Measurements from ENCODE around the gene TBC1D10B.
A peak's percentile ranks its signal among the peaks of the same experiment; 100 is the strongest.
"Not testable (repeated sequence)": the region's sequence is repeated elsewhere in the genome, so short reads cannot be mapped to it uniquely, and the experiment has no call there.

Gene TBC1D10B

GRCh38 chr16:30335028-30335597, 35.2 kb downstream of the TBC1D10B start:
- peak; percentile 61 for DNase-seq (ENCODE audit: low read depth)

DNA sequence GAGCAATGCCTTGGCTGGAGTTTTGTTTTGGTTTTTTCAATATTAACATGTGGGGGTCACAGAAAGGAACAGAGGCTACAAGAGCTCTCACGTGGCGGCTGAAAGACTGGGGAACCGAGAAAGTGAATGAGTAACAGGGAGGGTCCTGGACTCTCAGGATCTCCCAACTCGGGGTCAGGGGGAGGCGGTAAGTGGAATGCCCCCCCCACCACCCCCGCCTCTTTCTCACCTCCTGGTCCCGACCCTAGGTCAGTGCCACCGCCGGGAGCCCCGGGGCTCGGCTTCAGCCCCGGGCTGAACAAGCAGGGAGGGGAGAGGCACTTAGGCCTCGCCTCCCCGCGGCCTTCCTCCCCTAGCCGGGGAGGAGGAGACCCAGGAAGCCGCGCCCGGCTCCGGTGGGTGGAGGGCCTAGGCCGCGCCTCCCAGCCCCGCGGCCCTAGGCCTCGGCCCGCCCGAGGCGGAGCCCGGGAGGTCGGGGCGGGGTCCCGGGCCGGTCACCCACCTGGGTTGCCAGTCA, 35.8 kb downstream of the TBC1D10B start:
- peak; percentile 53 for DNase-seq (ENCODE audit: low read depth)

DNA sequence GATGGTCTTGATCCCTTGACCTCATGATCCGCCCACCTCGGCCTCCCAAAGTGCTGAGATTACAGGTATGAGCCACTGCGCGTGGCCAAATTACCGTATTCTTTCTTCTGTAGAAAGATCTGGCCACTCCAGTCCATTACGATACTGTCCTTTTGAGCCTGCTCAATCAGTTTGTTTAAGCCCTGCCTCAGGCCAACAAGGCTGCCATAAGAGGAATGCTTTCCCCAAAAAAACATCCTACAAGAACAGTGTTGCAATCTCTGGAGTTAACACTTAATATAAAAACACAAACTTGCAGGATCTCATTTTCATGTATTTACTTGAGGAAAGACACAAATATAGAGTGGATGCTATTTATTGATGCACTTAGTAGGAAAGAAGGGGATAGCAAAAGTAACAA, 46.1 kb downstream of the TBC1D10B start:
- DNase-seq (ENCODE audit: low read depth), result not testable (repeated sequence)

DNA sequence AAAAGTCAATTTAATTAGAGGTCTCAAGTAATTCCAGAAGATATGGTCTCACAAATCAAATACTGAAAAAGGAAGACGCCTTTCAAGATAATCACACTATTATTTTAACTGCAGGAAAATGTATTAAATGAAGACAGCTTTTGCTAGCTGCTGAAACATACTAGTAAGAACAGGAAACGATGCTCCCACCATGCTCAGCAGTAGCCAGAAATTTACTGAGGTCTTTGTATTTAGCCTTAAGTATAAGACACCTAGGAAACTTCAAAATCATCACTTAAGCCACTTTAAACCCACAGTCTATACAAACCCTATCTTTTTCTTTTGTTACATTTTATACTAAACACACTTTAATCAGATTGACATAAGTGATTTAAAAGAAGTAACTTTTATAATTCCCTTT, 51.6 kb downstream of the TBC1D10B start:
- DNase-seq (ENCODE audit: low read depth), result not testable (repeated sequence)

DNA sequence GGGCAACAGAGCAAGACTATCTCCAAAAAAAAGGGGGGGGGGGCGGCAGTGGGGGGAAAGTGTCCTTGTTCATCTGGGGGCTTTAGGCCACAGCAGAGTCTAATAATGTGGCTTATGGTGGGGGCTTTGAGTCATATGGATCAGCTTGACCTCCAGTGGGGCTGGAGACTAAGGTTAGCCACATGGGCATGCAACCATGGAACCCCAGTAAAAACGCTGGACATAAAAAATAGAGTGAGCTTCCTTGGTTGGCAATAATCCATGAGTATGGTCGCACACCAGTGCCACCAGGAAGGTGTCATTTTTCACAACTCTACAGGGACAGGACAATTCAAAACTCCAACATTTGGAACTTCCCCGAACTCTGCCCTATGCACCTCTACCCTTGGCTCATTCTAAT, 59.4 kb downstream of the TBC1D10B start:
- DNase-seq (ENCODE audit: low read depth), result not testable (repeated sequence)

- DNase-seq (ENCODE audit: low read depth), result not testable (repeated sequence)
Observed at GRCh38 chr16:30309255-30309654, 61.0 kb downstream of the TBC1D10B start.

All from stimulated activated CD8-positive, alpha-beta memory T cell treated with anti-CD3 and anti-CD28 coated beads, Interleukin-15, amount 100 ng/mL, for 24 hours (primary cell).